Parathyroid adenoma (tissue), 2 donors: ENCODE results near the gene PSMB3.
"Not testable (repeated sequence)": the region's sequence is repeated elsewhere in the genome, so short reads cannot be mapped to it uniquely, and the experiment has no call there.

ENCODE experiments used
- H2AFZ ChIP-seq: fragments of 300-600 bp; sonication (generic); one replicate; pipeline ENCODE4 v1.7.0; 2017; ENCODE audit warnings: antibody characterized with exemption, mild to moderate bottlenecking
- H3K27ac ChIP-seq: fragments of 300-600 bp; sonication (generic); one replicate; pipeline ENCODE4 v1.7.0; 2017
- H3K27me3 ChIP-seq: fragments of 300-600 bp; sonication (generic); one replicate; pipeline ENCODE4 v1.7.0; 2017; ENCODE audit warnings: low read length; ENCODE audit not compliant: control insufficient read depth, insufficient read depth
- H3K36me3 ChIP-seq: fragments of 300-600 bp; sonication (generic); one replicate; pipeline ENCODE4 v1.7.0; 2017; ENCODE audit warnings: low read length; ENCODE audit not compliant: control insufficient read depth, insufficient read depth
- H3K4me1 ChIP-seq: fragments of 300-600 bp; sonication (generic); one replicate; pipeline ENCODE4 v1.7.0; 2017; ENCODE audit warnings: control low read depth
- H3K4me2 ChIP-seq: fragments of 300-600 bp; sonication (generic); one replicate; pipeline ENCODE4 v1.7.0; 2017; ENCODE audit warnings: low read length
- H3K4me3 ChIP-seq: fragments of 300-600 bp; sonication (generic); one replicate; pipeline ENCODE4 v1.7.0; 2017; ENCODE audit warnings: low read depth, low read length
- H3K79me2 ChIP-seq: fragments of 300-600 bp; sonication (generic); one replicate; pipeline ENCODE4 v1.7.0; 2017; ENCODE audit warnings: control low read depth
- H3K9ac ChIP-seq: fragments of 300-600 bp; sonication (generic); one replicate; pipeline ENCODE4 v1.7.0; 2017; ENCODE audit warnings: mild to moderate bottlenecking
- H3K9me3 ChIP-seq: fragments of 300-600 bp; sonication (generic); one replicate; pipeline ENCODE4 v1.7.0; 2017; ENCODE audit warnings: low read length; ENCODE audit not compliant: control insufficient read depth
- CTCF ChIP-seq: fragments of 300-600 bp; sonication (generic); IDR thresholded peaks from one replicate; pipeline ENCODE4 v1.7.0; 2017; ENCODE audit warnings: antibody characterized with exemption, mild to moderate bottlenecking
- donor health status: primary hyperparathyroidism.

PSMB3 gene

GRCh38 chr17:38720941-38721340 lies 31.6 kb upstream of the PSMB3 start:
- Histone ChIP-seq H3K36me3 (no peaks in the 10 kb centered on the region), H3K9ac (no peak overlapping the region), H3K4me2 (no peak overlapping the region), H3K27ac (no peak overlapping the region), H3K4me1 (peaks cover 17% of the 10 kb centered on the region), H3K4me3 (no peak overlapping the region), H2AFZ (no peak overlapping the region), H3K79me2 (no peaks in the 10 kb centered on the region), H3K27me3 (no peaks in the 10 kb centered on the region), H3K9me3 (no peaks in the 10 kb centered on the region)
- TF ChIP-seq CTCF: no peak

- Histone ChIP-seq H3K9ac (no peak overlapping the region), H3K4me3 (no peak overlapping the region), H3K9me3 (no peaks in the 10 kb centered on the region), H3K4me2 (no peak overlapping the region), H3K36me3 (no peaks in the 10 kb centered on the region), H3K79me2 (no peaks in the 10 kb centered on the region), H3K27me3 (no peaks in the 10 kb centered on the region), H3K27ac (no peak overlapping the region), H3K4me1 (peaks cover 17% of the 10 kb centered on the region), H2AFZ (no peak overlapping the region)
- no peak for TF ChIP-seq CTCF
These were observed 30.7 kb upstream of the PSMB3 start for GRCh38 chr17:38721802-38722201.

GRCh38 chr17:38724337-38724988 lies 28.1 kb upstream of the PSMB3 start:
- Histone ChIP-seq H3K36me3 (no peaks in the 10 kb centered on the region), H3K9ac (no peak overlapping the region), H2AFZ (peak overlapping the region; percentile 51), H3K4me1 (peaks cover 17% of the 10 kb centered on the region), H3K4me3 (peak overlapping the region; percentile 20), H3K27me3 (no peaks in the 10 kb centered on the region), H3K4me2 (peak overlapping the region; percentile 36), H3K79me2 (no peaks in the 10 kb centered on the region), H3K9me3 (no peaks in the 10 kb centered on the region), H3K27ac (peak overlapping the region; percentile 87)
- TF ChIP-seq CTCF: peak; percentile 28

- peak overlapping the region; percentile 87 for H3K27ac ChIP-seq
- no peak for TF ChIP-seq CTCF
These were observed 27.5 kb upstream of the PSMB3 start for GRCh38 chr17:38725066-38725465.

GRCh38 chr17:38726145-38726544 lies 26.4 kb upstream of the PSMB3 start:
- not testable (repeated sequence) for H3K27ac ChIP-seq, H3K4me2 ChIP-seq, H3K4me3 ChIP-seq, H3K9ac ChIP-seq, H3K27me3 ChIP-seq, H3K36me3 ChIP-seq, H3K9me3 ChIP-seq, H2AFZ ChIP-seq, H3K79me2 ChIP-seq
- H3K4me1 ChIP-seq: peaks cover 25% of the 10 kb centered on the region

More at GRCh38 chr17:38725066-38725465, 27.5 kb upstream of the PSMB3 start:
- Histone ChIP-seq H3K4me3 (peak overlapping the region; percentile 20), H3K4me2 (peak overlapping the region; percentile 1), H3K36me3 (no peaks in the 10 kb centered on the region), H3K27me3 (no peaks in the 10 kb centered on the region), H3K79me2 (no peaks in the 10 kb centered on the region), H3K4me1 (peaks cover 17% of the 10 kb centered on the region), H2AFZ (peak overlapping the region; percentile 7), H3K9ac (no peak overlapping the region), H3K9me3 (no peaks in the 10 kb centered on the region)
